Endothelial cell of umbilical vein (primary cell): ENCODE measurements around the gene CACNB1. TPM values are rescaled to one million over a fixed set of nuclear protein-coding genes. Genes with fewer than 3 reads are reported as not detected.

ENCODE experiments used
- BruUV-seq: library from RNA; stranded (reverse); fragments of 400-500 nt; replicated peaks from 2 replicates; lab custom pipeline; 2021; lab: Mats Ljungman, UMichigan
- CTCF ChIA-PET: fragments of 300-600, 350-600 bp; sonication (Branson Sonifier 250); formaldehyde crosslinking; loops from one replicate; lab custom pipeline; 2021; ENCODE audit warnings: antibody characterized with exemption, inconsistent platforms; lab: Charles Lee
- POLR2A ChIA-PET: fragments of 300-600, 350-600 bp; sonication (Branson Sonifier 250); formaldehyde crosslinking; loops from one replicate; lab custom pipeline; 2021; ENCODE audit warnings: antibody characterized with exemption, inconsistent platforms; lab: Charles Lee
- DNase-seq: peaks from one replicate; pipeline ENCODE4 v3.0.0-alpha.2; 2011; ENCODE audit warnings: low read depth, low spot score
- FAIRE-seq: peaks from 2 replicates; lab custom pipeline; 2011; peaks lifted over from hg19 to GRCh38; lab: Jason Lieb, UNC
- H2AFZ ChIP-seq: 2 replicates; pipeline ENCODE4 v1.6.0; 2012; ENCODE audit warnings: low read depth, low read length, control low read depth, inconsistent platforms
- H3K27ac ChIP-seq: 2 replicates; pipeline ENCODE4 v1.5.1; 2011; ENCODE audit warnings: low read depth, mild to moderate bottlenecking, control low read depth, low read length, moderate library complexity; ENCODE audit not compliant: insufficient read depth
- H3K27me3 ChIP-seq, 2 experiments: 2 replicates each; pipeline versions ENCODE4 v1.6.0 to v1.6.1; 2011; ENCODE audit warnings: low read length in 2 of 2, mixed read lengths in 1 of 2; ENCODE audit not compliant: control insufficient read depth in 2 of 2, insufficient read depth in 2 of 2
- H3K36me3 ChIP-seq, 2 experiments: 2 replicates in 1 of 2; 3 replicates in 1 of 2; pipeline ENCODE4 v1.5.1; 2011; ENCODE audit warnings: low read length in 2 of 2, mild to moderate bottlenecking in 1 of 2, moderate library complexity in 1 of 2; ENCODE audit not compliant: control insufficient read depth in 2 of 2, insufficient read depth in 2 of 2; ENCODE audit errors: extremely low read depth in 1 of 2
- H3K4me1 ChIP-seq: 3 replicates; pipeline ENCODE4 v1.5.1; 2011; ENCODE audit warnings: mild to moderate bottlenecking, low read length; ENCODE audit not compliant: control insufficient read depth, insufficient read depth; ENCODE audit errors: extremely low read depth
- H3K4me2 ChIP-seq: 2 replicates; pipeline ENCODE4 v1.6.1; 2011; ENCODE audit warnings: low read length, control low read depth, mixed read lengths; ENCODE audit not compliant: insufficient read depth
- H3K4me3 ChIP-seq, 3 experiments: fragments of 200-600 bp in 1 of 3; sonication (generic), shearing (Covaris generic) in 1 of 3; replicated peaks in 1 of 3; 2 replicates each; pipeline ENCODE4 v1.5.1; 2011 to 2016; ENCODE audit warnings: control low read depth in 3 of 3, low read length in 3 of 3, mild to moderate bottlenecking in 2 of 3, inconsistent platforms in 1 of 3, low read depth in 1 of 3, moderate library complexity in 1 of 3; ENCODE audit not compliant: insufficient read depth in 1 of 3
- H3K79me2 ChIP-seq: 2 replicates; pipeline ENCODE4 v1.6.0; 2012; ENCODE audit warnings: low read length, inconsistent platforms; ENCODE audit not compliant: control insufficient read depth, insufficient read depth
- H3K9ac ChIP-seq: replicated peaks from 2 replicates; pipeline ENCODE3; 2011; ENCODE audit warnings: low read length, control low read depth; ENCODE audit not compliant: insufficient read depth; ENCODE audit errors: extremely low read depth
- H3K9me1 ChIP-seq: replicated peaks from 3 replicates; pipeline ENCODE4 v1.6.0; 2011; ENCODE audit warnings: mild to moderate bottlenecking, low read length; ENCODE audit not compliant: control insufficient read depth, insufficient read depth; ENCODE audit errors: extremely low read depth
- H3K9me3 ChIP-seq: replicated peaks from 2 replicates; pipeline ENCODE4 v1.5.1; 2012; ENCODE audit warnings: low read length, inconsistent platforms; ENCODE audit not compliant: control insufficient read depth, insufficient read depth
- H4K20me1 ChIP-seq: replicated peaks from 2 replicates; pipeline ENCODE3; 2011; ENCODE audit warnings: mild to moderate bottlenecking, low read length; ENCODE audit not compliant: control insufficient read depth, insufficient read depth; ENCODE audit errors: extremely low read depth
- EZH2 ChIP-seq: IDR thresholded peaks from 2 replicates; pipeline ENCODE4 v1.6.1; 2012; ENCODE audit warnings: borderline replicate concordance, low read depth, mild to moderate bottlenecking, moderate library complexity, low read length, inconsistent platforms; ENCODE audit not compliant: severe bottlenecking
- FOS ChIP-seq: IDR thresholded peaks from 2 replicates; pipeline ENCODE4 v1.6.1; 2011; ENCODE audit warnings: mild to moderate bottlenecking, low read length, moderate library complexity, borderline replicate concordance; ENCODE audit not compliant: insufficient read depth
- GATA2 ChIP-seq: IDR thresholded peaks from 2 replicates; pipeline ENCODE4 v1.7.0; 2011; ENCODE audit warnings: low read depth, mild to moderate bottlenecking, moderate library complexity, mixed read lengths, low read length; ENCODE audit not compliant: insufficient read length, insufficient read depth
- JUN ChIP-seq: IDR thresholded peaks from 2 replicates; pipeline ENCODE4 v1.6.1; 2011; ENCODE audit warnings: borderline replicate concordance, low read depth; ENCODE audit not compliant: insufficient read length, insufficient read depth
- MAX ChIP-seq: IDR thresholded peaks from 2 replicates; pipeline ENCODE4 v1.6.1; 2011; ENCODE audit not compliant: insufficient read depth, insufficient read length
- MYC ChIP-seq: IDR thresholded peaks from one replicate; pipeline ENCODE4 v1.6.1; 2011; ENCODE audit warnings: mild to moderate bottlenecking, low read depth, low read length
- POLR2A ChIP-seq: IDR thresholded peaks from 2 replicates; pipeline ENCODE4 v1.6.1; 2012; ENCODE audit warnings: low read depth, mild to moderate bottlenecking, control low read depth, low read length
- POLR2AphosphoS5 ChIP-seq: IDR thresholded peaks from 2 replicates; pipeline ENCODE4 v1.6.1; 2012; ENCODE audit warnings: low read depth, mild to moderate bottlenecking, control low read depth, low read length, moderate library complexity; ENCODE audit not compliant: insufficient read depth
- dilution Hi-C: fragments of 300-500 bp; cut with MboI; formaldehyde crosslinking; loops from one replicate; pipeline ENCODE4 v1.15.0; 2019; ENCODE audit warnings: low sequenced_read_pairs; ENCODE audit not compliant: extremely low pct_ligation_motif_present
- intact Hi-C: fragments of 100-400 bp; cut with micrococcal nuclease; formaldehyde crosslinking; loops from one replicate; pipeline ENCODE4 v1.10.0; 2022
- polyA plus RNA-seq, 4 experiments: library from polyadenylated mRNA; depleted of rRNA in 3 of 4; stranded (reverse) in 3 of 4; unstranded in 1 of 4; fragments of >200 nt; gene quantifications; 2 replicates each; pipeline versions ENCODE4 v1.2.1 to v1.2.3, GENCODE V29; 2011 to 2012; ENCODE audit warnings: missing spikeins in 1 of 4
- total RNA-seq: library from RNA; stranded (reverse); gene quantifications from 2 replicates; pipeline ENCODE4 v1.2.3, GENCODE V29; 2021
- TF ChIP-seq, protein P1 (sequence below), 2 donors: IDR thresholded peaks; 1 replicate in 1 of 2; 2 replicates in 1 of 2; pipeline ENCODE4 v1.5.1; 2011; ENCODE audit warnings: low read length in 2 of 2, mild to moderate bottlenecking in 2 of 2, moderate library complexity in 2 of 2, control low read depth in 1 of 2, inconsistent platforms in 1 of 2, low read depth in 1 of 2; ENCODE audit not compliant: insufficient read depth in 1 of 2; ENCODE audit errors: extremely low read depth in 1 of 2

CACNB1 gene
- total and polyA plus RNA-seq, 2 donors (not counting 3 experiments of a cell fraction or from before 2014, with no cell fraction given) = 4.7 to 12.3 TPM

- Histone ChIP-seq H3K4me3 (no peak overlapping the region), H3K79me2 (no peaks in the 10 kb centered on the region), H3K27me3 (peaks cover 5% of the 10 kb centered on the region in 2 experiments), H3K36me3 (no peaks in the 10 kb centered on the region), H3K9me3 (no peaks in the 10 kb centered on the region), H3K27ac (no peak overlapping the region), H3K9ac (no peak overlapping the region), H3K9me1 (no peaks in the 10 kb centered on the region), H3K4me2 (no peak overlapping the region), H4K20me1 (no peaks in the 10 kb centered on the region), H3K4me1 (no peaks in the 10 kb centered on the region), H2AFZ (no peak overlapping the region)
- FAIRE-seq = no peak
- DNase-seq = no peak
- dilution Hi-C loops = no loop called here
- intact Hi-C loops = no loop called here
- CTCF ChIA-PET = interaction anchor here (1.4 to 1.5 kb wide), 3 partner anchors 12 to 152 kb away, joined by 3 to 5 read pairs (median 3); no protein-coding TSS in a partner anchor
- no peak for TF ChIP-seq MAX
- TF ChIP-seq POLR2AphosphoS5 = no peak
- no peak for TF ChIP-seq GATA2
- BruUV-seq = no TSS peak
- POLR2A ChIA-PET = no interaction called here
These were observed 62.6 kb downstream of the CACNB1 start for GRCh38 chr17:39134878-39135277.

DNA sequence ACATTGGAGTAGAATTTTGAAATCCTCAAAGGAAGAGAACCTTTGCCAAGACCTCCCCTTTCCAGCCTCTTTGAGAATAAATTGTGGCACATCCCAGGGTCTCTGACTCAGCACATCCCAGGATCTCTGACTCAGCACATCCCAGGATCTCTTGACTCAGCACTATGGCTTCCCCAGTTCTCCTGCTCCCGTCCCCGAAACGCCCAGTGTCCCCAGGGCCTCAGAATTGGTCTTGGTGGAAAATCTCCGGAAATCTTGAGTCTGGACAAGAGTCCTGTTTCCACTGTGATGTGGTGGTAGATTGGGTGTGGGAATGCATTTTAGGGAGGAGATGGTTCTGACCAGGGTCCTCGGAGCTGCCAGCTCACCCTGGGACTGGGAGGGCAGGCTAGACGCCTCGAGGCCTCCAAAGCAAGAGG is 65.3 kb downstream of the CACNB1 start:
- Histone ChIP-seq H3K79me2 (no peaks in the 10 kb centered on the region), H4K20me1 (no peaks in the 10 kb centered on the region), H3K27ac (no peak overlapping the region), H3K9me3 (no peaks in the 10 kb centered on the region), H3K4me3 (no peak overlapping the region), H3K4me1 (no peaks in the 10 kb centered on the region), H3K27me3 (peaks cover 5% of the 10 kb centered on the region in 2 experiments), H2AFZ (no peak overlapping the region), H3K36me3 (no peaks in the 10 kb centered on the region), H3K9me1 (no peaks in the 10 kb centered on the region), H3K4me2 (no peak overlapping the region), H3K9ac (no peak overlapping the region)
- DNase-seq = no peak
- ChIA-PET POLR2A (no interaction called here), CTCF (interaction anchor here (1.0 kb wide), 1 partner anchor 149 kb away, joined by 3 read pairs; no protein-coding TSS in a partner anchor)
- intact Hi-C loops (no loop called here), dilution Hi-C loops (no loop called here)
- no peak for FAIRE-seq
- no peak for TF ChIP-seq MYC
- TF ChIP-seq JUN = no peak
- TF ChIP-seq POLR2AphosphoS5 = no peak
- TF ChIP-seq POLR2A = no peak
- TF ChIP-seq, protein P1, sequence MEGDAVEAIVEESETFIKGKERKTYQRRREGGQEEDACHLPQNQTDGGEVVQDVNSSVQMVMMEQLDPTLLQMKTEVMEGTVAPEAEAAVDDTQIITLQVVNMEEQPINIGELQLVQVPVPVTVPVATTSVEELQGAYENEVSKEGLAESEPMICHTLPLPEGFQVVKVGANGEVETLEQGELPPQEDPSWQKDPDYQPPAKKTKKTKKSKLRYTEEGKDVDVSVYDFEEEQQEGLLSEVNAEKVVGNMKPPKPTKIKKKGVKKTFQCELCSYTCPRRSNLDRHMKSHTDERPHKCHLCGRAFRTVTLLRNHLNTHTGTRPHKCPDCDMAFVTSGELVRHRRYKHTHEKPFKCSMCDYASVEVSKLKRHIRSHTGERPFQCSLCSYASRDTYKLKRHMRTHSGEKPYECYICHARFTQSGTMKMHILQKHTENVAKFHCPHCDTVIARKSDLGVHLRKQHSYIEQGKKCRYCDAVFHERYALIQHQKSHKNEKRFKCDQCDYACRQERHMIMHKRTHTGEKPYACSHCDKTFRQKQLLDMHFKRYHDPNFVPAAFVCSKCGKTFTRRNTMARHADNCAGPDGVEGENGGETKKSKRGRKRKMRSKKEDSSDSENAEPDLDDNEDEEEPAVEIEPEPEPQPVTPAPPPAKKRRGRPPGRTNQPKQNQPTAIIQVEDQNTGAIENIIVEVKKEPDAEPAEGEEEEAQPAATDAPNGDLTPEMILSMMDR (IDR thresholded peaks at IDR 0.05; ENCODE audit: extremely low read depth in 1 of 2, insufficient read depth in 1 of 2, low read depth in 1 of 2, low read length in 2 of 2) = no peak
- TF ChIP-seq GATA2 = no peak
- no peak for TF ChIP-seq MAX
- TF ChIP-seq EZH2 = no peak
- TF ChIP-seq FOS = no peak
- BruUV-seq = no TSS peak
